Measurements from ENCODE around the gene SEPTIN5. TPM values are rescaled to one million over a fixed set of nuclear protein-coding genes. Genes with fewer than 3 reads are reported as not detected.

SEPTIN5 gene
- total RNA-seq, 2 experiments from 2014 or later = not detected

DNA sequence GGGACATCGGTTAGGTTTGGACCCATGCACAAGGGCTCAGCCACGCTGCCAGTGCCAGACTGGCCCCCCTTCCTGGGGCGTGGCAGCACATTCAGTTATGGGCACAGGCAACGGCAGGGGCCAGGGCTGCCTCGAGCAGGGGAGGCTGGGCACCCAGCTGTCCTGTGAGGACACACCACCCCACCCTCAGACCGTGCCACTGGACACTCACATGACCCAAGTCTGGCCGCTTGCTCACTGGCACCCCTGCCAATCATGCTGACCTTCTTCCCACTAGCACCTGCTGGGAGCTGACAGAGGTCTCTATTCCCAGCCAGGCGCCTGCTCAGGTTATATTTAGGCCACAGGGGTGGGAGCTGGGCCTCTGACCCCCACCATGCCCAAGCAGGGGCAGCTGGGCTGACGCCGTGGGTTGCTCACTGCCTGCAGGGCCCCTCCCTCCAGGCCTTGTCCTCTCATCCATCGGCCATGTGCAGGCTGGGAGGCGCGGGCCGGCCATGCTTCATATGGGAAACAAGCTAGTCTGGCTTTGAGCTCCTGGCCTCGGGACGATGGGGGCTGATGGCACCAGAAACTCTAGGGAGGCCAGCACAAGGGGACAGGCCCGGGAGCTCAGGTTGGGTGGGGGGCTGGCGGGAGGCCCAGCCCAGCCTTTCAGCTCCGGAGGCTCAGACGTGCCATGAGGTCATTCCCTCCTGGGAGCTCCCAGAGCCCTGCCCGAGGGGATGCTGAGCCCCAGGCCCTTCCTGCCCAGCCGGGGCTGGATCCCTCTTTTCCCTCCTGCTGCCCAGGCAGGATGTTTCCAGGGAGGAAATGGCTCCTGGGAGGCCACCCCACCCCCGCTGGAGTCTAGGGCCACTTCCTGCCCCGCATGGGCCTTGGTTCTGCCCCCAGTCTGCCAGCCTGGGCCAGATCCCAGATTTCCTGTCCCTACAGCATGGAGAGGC is 31.1 kb downstream of the SEPTIN5 start:
- POLR2A ChIA-PET = no interaction called here
- H3K27ac ChIP-seq (ENCODE audit: low read depth, low read length, poor library complexity, severe bottlenecking) = no peak overlapping the region
- H3K9me2 ChIP-seq (ENCODE audit: insufficient read depth, low read length) = no peaks in the 10 kb centered on the region
- no peaks in the 10 kb centered on the region for H3K4me1 ChIP-seq (ENCODE audit: insufficient read depth, low read length, poor library complexity, severe bottlenecking)
- H3K36me3 ChIP-seq (ENCODE audit: insufficient read depth, low read length) = no peaks in the 10 kb centered on the region
- no peak overlapping the region for H2AFZ ChIP-seq (ENCODE audit: low read length)
- H3K9me3 ChIP-seq (ENCODE audit: low read length) = no peaks in the 10 kb centered on the region
- no peak overlapping the region for H3K4me2 ChIP-seq (ENCODE audit: low read length)
- no peak for DNase-seq (ENCODE audit: low spot score)
- H3K79me2 ChIP-seq (ENCODE audit: insufficient read depth, low read depth, low read length) = no peaks in the 10 kb centered on the region
- H3K4me3 ChIP-seq (ENCODE audit: low read depth, low read length, poor library complexity, severe bottlenecking) = no peak overlapping the region
- no TSS peak for BruUV-seq (replicated peaks)
- no peaks in the 10 kb centered on the region for H4K20me1 ChIP-seq (ENCODE audit: insufficient read depth, low read length)
- TF ChIP-seq, protein P1, sequence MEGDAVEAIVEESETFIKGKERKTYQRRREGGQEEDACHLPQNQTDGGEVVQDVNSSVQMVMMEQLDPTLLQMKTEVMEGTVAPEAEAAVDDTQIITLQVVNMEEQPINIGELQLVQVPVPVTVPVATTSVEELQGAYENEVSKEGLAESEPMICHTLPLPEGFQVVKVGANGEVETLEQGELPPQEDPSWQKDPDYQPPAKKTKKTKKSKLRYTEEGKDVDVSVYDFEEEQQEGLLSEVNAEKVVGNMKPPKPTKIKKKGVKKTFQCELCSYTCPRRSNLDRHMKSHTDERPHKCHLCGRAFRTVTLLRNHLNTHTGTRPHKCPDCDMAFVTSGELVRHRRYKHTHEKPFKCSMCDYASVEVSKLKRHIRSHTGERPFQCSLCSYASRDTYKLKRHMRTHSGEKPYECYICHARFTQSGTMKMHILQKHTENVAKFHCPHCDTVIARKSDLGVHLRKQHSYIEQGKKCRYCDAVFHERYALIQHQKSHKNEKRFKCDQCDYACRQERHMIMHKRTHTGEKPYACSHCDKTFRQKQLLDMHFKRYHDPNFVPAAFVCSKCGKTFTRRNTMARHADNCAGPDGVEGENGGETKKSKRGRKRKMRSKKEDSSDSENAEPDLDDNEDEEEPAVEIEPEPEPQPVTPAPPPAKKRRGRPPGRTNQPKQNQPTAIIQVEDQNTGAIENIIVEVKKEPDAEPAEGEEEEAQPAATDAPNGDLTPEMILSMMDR (conservative IDR thresholded peaks at IDR 0.05; ENCODE audit: low read length) = no peak
- no peak for TF ChIP-seq EZH2phosphoT487 (IDR thresholded peaks at IDR 0.05; ENCODE audit: borderline replicate concordance, low read depth, low read length)
- intact Hi-C loops (cut with micrococcal nuclease; ENCODE audit: unreplicated experiment) = no loop called here
- CTCF ChIA-PET (ENCODE audit: unreplicated experiment) = interaction anchor here (1.0 kb wide), 1 partner anchor 28 kb away, joined by 3 read pairs; no protein-coding TSS in a partner anchor

DNA sequence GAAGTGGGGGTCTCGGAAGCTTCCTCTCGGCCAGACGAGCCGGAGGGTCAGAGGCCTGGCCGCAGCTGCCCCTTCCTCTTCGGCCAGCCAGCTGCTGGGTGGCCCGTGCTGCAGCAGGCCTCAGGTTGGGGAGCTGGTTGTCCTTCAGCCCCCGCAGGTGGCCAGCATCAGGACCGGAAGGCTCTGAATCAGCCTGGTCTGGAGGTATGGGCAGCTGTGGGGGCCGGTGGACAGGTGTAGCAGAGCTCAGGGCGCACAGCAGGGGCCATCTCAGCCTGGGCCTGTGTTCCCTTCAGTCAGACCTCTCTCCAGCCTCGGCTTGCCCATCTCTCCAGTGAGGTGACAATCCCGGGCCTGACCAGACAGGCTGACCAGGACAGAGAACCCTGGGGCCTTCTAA is 32.4 kb downstream of the SEPTIN5 start:
- Histone ChIP-seq H3K4me2 (ENCODE audit: low read length) (no peak overlapping the region), H3K36me3 (ENCODE audit: insufficient read depth, low read length) (no peaks in the 10 kb centered on the region), H3K27ac (ENCODE audit: low read depth, low read length, poor library complexity, severe bottlenecking) (no peak overlapping the region), H4K20me1 (ENCODE audit: insufficient read depth, low read length) (no peaks in the 10 kb centered on the region), H3K4me3 (ENCODE audit: low read depth, low read length, poor library complexity, severe bottlenecking) (no peak overlapping the region), H3K9me3 (ENCODE audit: low read length) (no peaks in the 10 kb centered on the region), H3K9me2 (ENCODE audit: insufficient read depth, low read length) (no peaks in the 10 kb centered on the region), H2AFZ (ENCODE audit: low read length) (no peak overlapping the region), H3K79me2 (ENCODE audit: insufficient read depth, low read depth, low read length) (no peaks in the 10 kb centered on the region), H3K4me1 (ENCODE audit: insufficient read depth, low read length, poor library complexity, severe bottlenecking) (no peaks in the 10 kb centered on the region)
- no peak for TF ChIP-seq EZH2phosphoT487 (IDR thresholded peaks at IDR 0.05; ENCODE audit: borderline replicate concordance, low read depth, low read length)
- TF ChIP-seq, protein P1 (conservative IDR thresholded peaks at IDR 0.05; ENCODE audit: low read length) = no peak
- intact Hi-C loops (cut with micrococcal nuclease; ENCODE audit: unreplicated experiment) = no loop called here
- ChIA-PET CTCF (ENCODE audit: unreplicated experiment) (no interaction called here), POLR2A (no interaction called here)
- no TSS peak for BruUV-seq (replicated peaks)
- no peak for DNase-seq (ENCODE audit: low spot score)

DNA sequence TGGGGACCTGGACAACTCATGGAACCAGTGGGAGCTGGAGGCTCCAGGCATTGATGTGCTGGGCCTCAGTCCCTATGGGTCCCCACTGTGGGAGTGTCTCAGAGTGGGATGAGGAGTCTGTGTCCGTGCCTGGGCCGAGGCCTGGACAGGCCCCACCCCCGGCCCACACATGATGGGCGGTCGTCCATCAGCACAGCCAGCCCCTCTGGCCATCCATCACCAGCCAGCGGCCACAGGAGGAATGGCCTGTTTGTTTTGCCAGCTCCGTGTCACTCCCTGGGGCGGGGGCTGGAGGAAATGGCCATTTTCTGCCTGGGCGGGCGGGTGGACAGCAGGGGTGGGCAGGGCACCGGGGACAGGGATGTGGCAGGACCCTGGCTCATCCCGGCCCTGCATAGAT is 33.2 kb downstream of the SEPTIN5 start:
- POLR2A ChIA-PET = no interaction called here
- no TSS peak for BruUV-seq (replicated peaks)
- Histone ChIP-seq H3K27ac (ENCODE audit: low read depth, low read length, poor library complexity, severe bottlenecking) (no peak overlapping the region), H3K4me3 (ENCODE audit: low read depth, low read length, poor library complexity, severe bottlenecking) (no peak overlapping the region), H3K79me2 (ENCODE audit: insufficient read depth, low read depth, low read length) (no peaks in the 10 kb centered on the region), H3K9me3 (ENCODE audit: low read length) (no peaks in the 10 kb centered on the region), H3K36me3 (ENCODE audit: insufficient read depth, low read length) (no peaks in the 10 kb centered on the region), H3K4me2 (ENCODE audit: low read length) (no peak overlapping the region), H3K9me2 (ENCODE audit: insufficient read depth, low read length) (no peaks in the 10 kb centered on the region), H4K20me1 (ENCODE audit: insufficient read depth, low read length) (no peaks in the 10 kb centered on the region), H3K4me1 (ENCODE audit: insufficient read depth, low read length, poor library complexity, severe bottlenecking) (no peaks in the 10 kb centered on the region), H2AFZ (ENCODE audit: low read length) (no peak overlapping the region)
- CTCF ChIA-PET (ENCODE audit: unreplicated experiment) = no interaction called here
- intact Hi-C loops (cut with micrococcal nuclease; ENCODE audit: unreplicated experiment) = no loop called here
- TF ChIP-seq EZH2phosphoT487 (IDR thresholded peaks at IDR 0.05; ENCODE audit: borderline replicate concordance, low read depth, low read length) = no peak
- TF ChIP-seq, protein P1 (conservative IDR thresholded peaks at IDR 0.05; ENCODE audit: low read length) = no peak
- DNase-seq (ENCODE audit: low spot score) = no peak
